Tibial nerve (tissue), 3 donors: ENCODE measurements around the gene TMEM248.
"Not testable (repeated sequence)": the region's sequence is repeated elsewhere in the genome, so short reads cannot be mapped to it uniquely, and the experiment has no call there.

Experiments
- POLR2A ChIP-seq, 2 donors: fragments of 450-650 bp; IDR thresholded peaks; one replicate each; pipeline ENCODE4 v1.6.1; 2017; ENCODE audit warnings: antibody characterized with exemption in 2 of 2, mild to moderate bottlenecking in 2 of 2, moderate library complexity in 2 of 2
- TF ChIP-seq, protein P1 (sequence below), 5 experiments: fragments of 200-600 bp in 3 of 5; fragments of 450-650 bp in 2 of 5; sonication (generic) in 3 of 5; IDR thresholded peaks; one replicate each; pipeline ENCODE4 v1.5.1; 2016 to 2019; ENCODE audit warnings: antibody characterized with exemption in 5 of 5, mild to moderate bottlenecking in 3 of 5, moderate library complexity in 2 of 5

DNA sequence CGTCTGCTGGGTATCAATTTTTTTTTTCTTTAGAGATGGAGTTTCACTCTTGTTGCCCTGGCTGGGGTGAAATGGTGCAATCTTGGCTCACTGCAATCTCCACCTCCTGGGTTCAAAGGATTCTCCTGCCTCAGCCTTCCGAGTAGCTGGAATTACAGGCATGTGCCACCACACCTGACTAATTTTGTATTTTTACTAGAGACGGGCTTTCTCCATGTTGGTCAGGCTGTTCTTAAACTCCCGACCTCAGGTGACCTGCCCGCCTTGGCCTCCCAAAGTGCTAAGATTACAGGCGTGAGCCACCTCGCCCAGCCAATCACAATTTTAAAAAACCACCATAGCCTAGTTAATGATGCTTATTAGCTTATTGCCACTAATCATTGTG is 42.7 kb upstream of the TMEM248 start:
- TF ChIP-seq, protein P1, sequence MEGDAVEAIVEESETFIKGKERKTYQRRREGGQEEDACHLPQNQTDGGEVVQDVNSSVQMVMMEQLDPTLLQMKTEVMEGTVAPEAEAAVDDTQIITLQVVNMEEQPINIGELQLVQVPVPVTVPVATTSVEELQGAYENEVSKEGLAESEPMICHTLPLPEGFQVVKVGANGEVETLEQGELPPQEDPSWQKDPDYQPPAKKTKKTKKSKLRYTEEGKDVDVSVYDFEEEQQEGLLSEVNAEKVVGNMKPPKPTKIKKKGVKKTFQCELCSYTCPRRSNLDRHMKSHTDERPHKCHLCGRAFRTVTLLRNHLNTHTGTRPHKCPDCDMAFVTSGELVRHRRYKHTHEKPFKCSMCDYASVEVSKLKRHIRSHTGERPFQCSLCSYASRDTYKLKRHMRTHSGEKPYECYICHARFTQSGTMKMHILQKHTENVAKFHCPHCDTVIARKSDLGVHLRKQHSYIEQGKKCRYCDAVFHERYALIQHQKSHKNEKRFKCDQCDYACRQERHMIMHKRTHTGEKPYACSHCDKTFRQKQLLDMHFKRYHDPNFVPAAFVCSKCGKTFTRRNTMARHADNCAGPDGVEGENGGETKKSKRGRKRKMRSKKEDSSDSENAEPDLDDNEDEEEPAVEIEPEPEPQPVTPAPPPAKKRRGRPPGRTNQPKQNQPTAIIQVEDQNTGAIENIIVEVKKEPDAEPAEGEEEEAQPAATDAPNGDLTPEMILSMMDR (IDR thresholded peaks at IDR 0.05), result not testable (repeated sequence)
- TF ChIP-seq POLR2A (IDR thresholded peaks at IDR 0.05), result not testable (repeated sequence)
